Airway epithelial cell (primary cell): ENCODE measurements around the gene HSPA1B. TPM values are rescaled to one million over a fixed set of nuclear protein-coding genes. Genes with fewer than 3 reads are reported as not detected.

Source experiments
- total RNA-seq: library from RNA; depleted of rRNA; stranded (reverse); fragments of >200 nt; gene quantifications from 2 replicates; pipeline ENCODE4 v1.2.3, GENCODE V29; 2015

The HSPA1B gene
- total RNA-seq, result 172 and 180 TPM in 2 replicates

DNA sequence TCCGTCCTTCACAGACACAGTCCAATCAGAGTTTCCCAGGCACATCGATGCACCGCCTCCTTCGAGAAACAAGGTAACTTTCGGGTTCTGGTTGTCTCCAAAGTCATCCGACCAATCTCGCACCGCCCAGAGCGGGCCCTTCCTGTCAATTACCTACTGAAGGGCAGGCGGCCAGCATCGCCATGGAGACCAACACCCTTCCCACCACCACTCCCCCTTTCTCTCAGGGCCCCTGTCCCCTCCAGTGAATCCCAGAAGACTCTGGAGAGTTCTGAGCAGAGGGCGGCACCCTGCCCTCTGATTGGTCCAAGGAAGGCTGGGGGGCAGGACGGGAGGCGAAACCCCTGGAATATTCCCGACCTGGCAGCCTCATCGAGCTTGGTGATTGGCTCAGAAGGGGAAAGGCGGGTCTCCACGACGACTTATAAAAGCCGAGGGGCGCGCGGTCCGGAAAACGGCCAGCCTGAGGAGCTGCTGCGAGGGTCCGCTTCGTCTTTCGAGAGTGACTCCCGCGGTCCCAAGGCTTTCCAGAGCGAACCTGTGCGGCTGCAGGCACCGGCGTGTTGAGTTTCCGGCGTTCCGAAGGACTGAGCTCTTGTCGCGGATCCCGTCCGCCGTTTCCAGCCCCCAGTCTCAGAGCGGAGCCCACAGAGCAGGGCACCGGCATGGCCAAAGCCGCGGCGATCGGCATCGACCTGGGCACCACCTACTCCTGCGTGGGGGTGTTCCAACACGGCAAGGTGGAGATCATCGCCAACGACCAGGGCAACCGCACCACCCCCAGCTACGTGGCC is at the start of gene HSPA1B:
Gene HSPA1B, plus strand, starts transcription at position 453 of the 794 bp plus-strand sequence. Its CDS starts 213 bp downstream, at position 666.

GRCh38 chr6:31795616-31796298 is 31.8 kb upstream of the HSPA1B start, which contains the start of gene VARS1:
TSS of gene VARS1 (minus strand) at chr6:31795752. CDS start at chr6:31795217, 535 bp downstream.

DNA sequence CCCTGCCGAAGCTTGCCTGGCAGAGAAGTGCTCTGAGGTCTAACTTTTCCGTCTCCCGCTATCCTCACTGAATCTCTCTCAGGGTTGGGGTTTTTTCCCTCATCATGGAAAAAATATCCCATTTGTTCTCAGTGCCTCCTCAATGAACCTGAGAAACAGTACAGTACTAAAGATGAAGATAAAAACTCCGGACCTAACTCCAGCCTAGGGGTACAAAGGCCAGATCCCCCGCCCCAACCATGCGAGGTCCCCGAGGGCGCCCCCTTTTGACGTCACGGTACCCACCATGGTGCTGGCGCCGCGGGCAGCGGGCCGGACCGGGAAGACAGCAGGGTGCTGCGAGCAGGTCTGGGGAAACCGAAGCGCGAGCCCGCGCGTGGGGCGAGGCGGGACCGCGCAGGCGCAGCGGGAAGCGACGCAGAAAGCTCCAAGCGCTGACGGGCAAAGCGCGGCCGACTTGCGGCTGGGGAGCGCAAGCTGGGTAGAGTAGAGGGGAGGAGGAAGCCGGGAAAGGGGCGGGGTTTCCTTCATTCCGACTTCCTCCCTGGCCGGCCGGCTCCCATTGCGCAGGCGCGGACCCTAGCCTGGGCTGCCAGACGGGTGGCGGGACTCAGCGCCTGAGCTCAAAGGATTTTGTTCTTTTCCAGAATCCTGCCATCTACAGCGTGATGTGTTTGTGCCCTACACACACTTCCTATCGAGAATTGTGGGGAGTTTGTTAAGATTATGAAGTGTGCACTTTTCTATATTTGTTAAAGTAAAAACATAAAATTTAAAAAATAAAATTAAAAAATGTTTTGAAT is 20.9 kb upstream of the HSPA1B start, which contains the start of gene LSM2:
Gene LSM2, minus strand, starts transcription at position 497 of the 803 bp plus-strand sequence. Its CDS starts 209 bp downstream, at position 288.

GRCh38 chr6:31815025-31815838 is 12.3 kb upstream of the HSPA1B start, which contains the start of the genes HSPA1A and HSPA1L:
TSS of gene HSPA1A (plus strand) at chr6:31815543. CDS start at chr6:31815757, 214 bp downstream.
TSS of gene HSPA1L (minus strand) at chr6:31815283. CDS start at chr6:31811972, 3,311 bp downstream.

DNA sequence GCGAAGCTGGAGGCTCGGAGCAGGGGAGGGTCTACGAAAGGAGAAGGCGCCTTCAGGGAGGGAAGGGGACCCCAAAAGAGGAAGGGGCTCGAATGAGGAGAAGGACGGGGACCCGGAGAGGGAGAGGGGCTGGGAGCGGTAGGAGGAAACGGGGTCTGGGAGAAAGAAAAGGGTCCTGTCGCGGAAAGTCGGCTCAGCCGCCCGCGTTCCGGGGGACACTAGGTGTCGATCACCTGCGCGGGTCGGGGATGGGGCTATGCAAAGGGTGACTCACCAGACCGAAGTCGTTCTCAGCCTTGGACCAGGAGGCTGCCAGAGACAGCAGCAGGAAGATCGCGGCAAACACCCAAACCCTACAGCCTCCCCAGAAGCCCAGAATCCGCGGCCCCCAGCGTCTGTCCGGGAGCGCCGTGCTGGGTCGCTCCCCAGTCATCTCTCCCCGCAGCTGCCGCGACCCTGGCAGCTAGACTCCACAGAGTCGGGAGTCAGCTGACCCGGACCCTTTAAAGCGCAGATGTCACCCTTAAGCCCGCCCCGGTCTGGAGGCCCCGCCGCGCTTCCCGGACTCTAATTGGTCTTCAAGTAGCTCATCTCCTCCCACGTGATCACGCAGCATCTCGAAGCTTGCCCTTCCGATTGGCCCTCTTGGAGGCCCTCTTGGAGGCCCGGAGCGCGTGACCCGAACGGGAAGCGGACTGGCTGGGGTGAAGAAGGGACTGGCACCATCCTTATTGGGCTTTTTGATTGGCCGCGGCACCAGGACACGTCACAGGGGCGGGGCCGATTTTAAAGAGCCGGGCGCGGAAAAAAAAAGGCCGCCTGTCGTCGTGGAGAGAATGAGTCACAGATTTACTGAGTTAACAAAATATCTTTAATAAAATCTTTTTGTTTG is 35.1 kb downstream of the HSPA1B start, which contains the start of gene NEU1:
Gene NEU1, minus strand, starts transcription at position 478 of the 892 bp plus-strand sequence. Its CDS starts 45 bp downstream, at position 433.

DNA sequence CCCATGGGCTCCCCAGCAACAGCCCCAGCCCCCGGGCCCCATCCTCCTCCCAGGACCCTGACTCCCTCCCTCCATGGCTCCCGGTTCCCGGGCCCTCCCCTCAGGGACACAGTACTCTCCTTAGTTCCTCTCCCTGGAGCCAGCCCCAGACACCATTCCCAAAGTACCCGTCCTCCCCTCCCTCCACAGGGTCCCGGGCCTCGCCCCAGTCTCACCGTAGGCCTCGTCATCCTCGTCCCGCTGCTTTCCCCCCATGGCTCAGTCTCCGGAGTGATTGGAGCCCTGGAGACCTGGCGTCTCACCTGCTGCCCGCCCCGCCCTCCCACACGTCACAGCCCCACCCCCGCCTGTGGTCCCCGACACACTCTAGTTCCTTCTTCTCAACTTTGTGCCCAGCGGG is 51.2 kb downstream of the HSPA1B start, which contains the start of gene SLC44A4:
Gene SLC44A4, minus strand, starts transcription at position 272 of the 400 bp plus-strand sequence. Its CDS starts 17 bp downstream, at position 255.

Other genes starting within 250 kb of the HSPA1B start
- gene LTB, start 245.3 kb upstream of the HSPA1B start, total RNA-seq, result 0.85 and 1.5 TPM in 2 replicates
- gene LST1, start 241.5 kb upstream of the HSPA1B start, total RNA-seq, result not detected in 2 replicates
- gene NCR3, start 234.7 kb upstream of the HSPA1B start, total RNA-seq, result not detected in 2 replicates
- not detected in 2 replicates for gene AIF1, start 212.5 kb upstream of the HSPA1B start, total RNA-seq
- gene PRRC2A, start 207.0 kb upstream of the HSPA1B start, total RNA-seq, result 63.4 and 119 TPM in 2 replicates
- gene BAG6, start 175.1 kb upstream of the HSPA1B start, total RNA-seq, result 200 and 272 TPM in 2 replicates
- gene APOM, start 171.8 kb upstream of the HSPA1B start, total RNA-seq, result 2.3 and 3.9 TPM in 2 replicates
- 17.0 and 18.1 TPM in 2 replicates for gene C6orf47, start 167.0 kb upstream of the HSPA1B start, total RNA-seq
- gene GPANK1, start 162.7 kb upstream of the HSPA1B start, total RNA-seq, result 14.5 and 14.7 TPM in 2 replicates
- gene CSNK2B, start 161.7 kb upstream of the HSPA1B start, total RNA-seq, result 236 and 271 TPM in 2 replicates
- gene LY6G5B, start 157.8 kb upstream of the HSPA1B start, total RNA-seq, result 0.60 and 2.1 TPM in 2 replicates
- 0.42 and 0.79 TPM in 2 replicates for gene LY6G5C, start 146.7 kb upstream of the HSPA1B start, total RNA-seq
- 26.8 and 31.6 TPM in 2 replicates for gene ABHD16A, start 124.4 kb upstream of the HSPA1B start, total RNA-seq
- not detected in 2 replicates for gene LY6G6F, start 120.9 kb upstream of the HSPA1B start, total RNA-seq
- gene LY6G6D, start 112.4 kb upstream of the HSPA1B start, total RNA-seq, result not detected in 2 replicates
- gene LY6G6C, start 106.0 kb upstream of the HSPA1B start, total RNA-seq, result 1.5 and 3.7 TPM in 2 replicates
- gene MPIG6B, start 104.4 kb upstream of the HSPA1B start, total RNA-seq, result 0.49 TPM in 1 of 2 replicates, not detected in the other
- gene DDAH2, start 98.4 kb upstream of the HSPA1B start, total RNA-seq, result 28.1 and 43.2 TPM in 2 replicates
- gene CLIC1, start 91.2 kb upstream of the HSPA1B start, total RNA-seq, result 445 and 657 TPM in 2 replicates
- gene MSH5, start 87.7 kb upstream of the HSPA1B start, total RNA-seq, result 10.5 and 12.6 TPM in 2 replicates
- 0.63 and 2.0 TPM in 2 replicates for gene SAPCD1, start 65.1 kb upstream of the HSPA1B start, total RNA-seq
- gene VWA7, start 50.4 kb upstream of the HSPA1B start, total RNA-seq, result 1.6 and 2.8 TPM in 2 replicates
- 109 and 115 TPM in 2 replicates for gene VARS1, start 32.0 kb upstream of the HSPA1B start, total RNA-seq
- gene LSM2, start 20.8 kb upstream of the HSPA1B start, total RNA-seq, result 73.8 and 83.4 TPM in 2 replicates
- gene HSPA1L, start 12.5 kb upstream of the HSPA1B start, total RNA-seq, result 0.14 and 0.21 TPM in 2 replicates
- gene HSPA1A, start 12.2 kb upstream of the HSPA1B start, total RNA-seq, result 85.4 and 93.2 TPM in 2 replicates
- gene NEU1, start 35.1 kb downstream of the HSPA1B start, total RNA-seq, result 34.1 and 39.3 TPM in 2 replicates
- 4.2 and 7.5 TPM in 2 replicates for gene SLC44A4, start 51.3 kb downstream of the HSPA1B start, total RNA-seq
- 29.7 and 35.3 TPM in 2 replicates for gene EHMT2, start 70.0 kb downstream of the HSPA1B start, total RNA-seq
- 0.46 and 0.99 TPM in 2 replicates for gene ZBTB12, start 74.3 kb downstream of the HSPA1B start, total RNA-seq
- 0.21 TPM in 1 of 2 replicates, not detected in the other for gene C2, start 100.0 kb downstream of the HSPA1B start, total RNA-seq
- 3.1 and 3.9 TPM in 2 replicates for gene CFB, start 118.4 kb downstream of the HSPA1B start, total RNA-seq
- gene NELFE, start 131.2 kb downstream of the HSPA1B start, total RNA-seq, result 77.9 and 106 TPM in 2 replicates
- gene SKIC2, start 131.4 kb downstream of the HSPA1B start, total RNA-seq, result 42.3 and 66.5 TPM in 2 replicates
- gene DXO, start 144.4 kb downstream of the HSPA1B start, total RNA-seq, result 16.1 and 17.8 TPM in 2 replicates
- gene C4A, start 154.3 kb downstream of the HSPA1B start, total RNA-seq, result 0.05 and 1.1 TPM in 2 replicates
- gene C4B, start 187.1 kb downstream of the HSPA1B start, total RNA-seq, result 0.09 and 1.1 TPM in 2 replicates
- 0.28 TPM in 1 of 2 replicates, not detected in the other for gene CYP21A2, start 210.7 kb downstream of the HSPA1B start, total RNA-seq